Astrocyte of the hippocampus (primary cell): ENCODE data around the gene KRTAP5-4.
"Not testable (repeated sequence)": the region's sequence is repeated elsewhere in the genome, so short reads cannot be mapped to it uniquely, and the experiment has no call there.

Source experiments
- DNase-seq: peaks from one replicate; pipeline ENCODE4 v3.0.0; 2011; ENCODE audit warnings: low read depth, low spot score

KRTAP5-4 gene

DNA sequence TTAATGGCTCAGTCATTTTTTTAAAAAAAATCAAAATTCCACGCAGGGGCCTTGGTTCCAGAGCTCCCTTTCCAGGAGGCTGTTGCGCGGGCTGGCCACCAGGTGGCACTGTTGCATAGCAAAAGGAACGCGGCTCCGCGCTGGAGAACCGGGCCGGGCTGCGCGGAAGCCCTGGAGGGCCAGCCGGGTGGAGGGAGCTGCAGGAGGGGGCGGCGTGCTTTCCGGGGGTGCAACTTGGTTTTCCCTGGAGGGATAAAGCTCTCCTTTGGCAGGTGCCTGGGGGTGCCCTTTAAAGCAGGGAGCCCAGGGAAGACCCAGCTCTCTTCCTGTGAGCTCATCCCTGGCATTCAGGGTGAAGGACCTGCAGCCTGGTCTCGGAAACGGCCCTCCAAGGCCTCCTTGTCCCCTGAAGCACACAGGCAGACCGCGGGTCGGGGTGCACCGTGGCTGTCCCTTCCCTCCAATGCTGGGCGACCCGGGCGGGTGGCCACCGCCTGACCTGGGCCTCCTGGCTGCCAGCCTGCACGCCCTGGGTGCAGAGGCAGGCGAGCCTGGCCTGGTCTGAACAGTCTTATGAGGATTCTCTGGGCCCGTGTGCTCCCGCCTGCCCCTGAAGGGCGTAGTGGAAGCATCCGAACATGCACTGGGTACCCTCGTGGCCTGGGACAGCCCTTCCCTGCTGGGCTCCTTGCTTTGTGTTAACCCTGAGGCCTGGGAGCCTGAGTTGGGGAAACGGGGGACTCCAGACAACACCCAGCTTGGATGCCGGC is 31.0 kb upstream of the KRTAP5-4 start:
- peak; percentile 80 for DNase-seq

DNA sequence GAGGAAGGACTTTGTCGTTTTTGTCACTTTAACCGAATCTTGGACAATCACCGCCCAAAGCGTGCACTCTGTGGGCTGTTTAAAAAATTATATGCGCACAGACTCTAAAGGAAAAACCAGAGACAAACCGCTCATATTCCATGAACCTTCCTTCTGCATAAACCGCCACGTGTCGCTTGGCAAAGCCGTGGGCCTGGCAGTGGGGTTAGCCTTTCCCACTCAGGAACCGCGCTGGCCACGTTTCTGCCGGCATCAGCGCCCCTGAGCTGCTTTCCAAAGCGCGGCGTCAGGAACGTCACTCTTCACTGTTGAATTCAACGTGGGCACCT is 30.5 kb upstream of the KRTAP5-4 start:
- no peak for DNase-seq

DNA sequence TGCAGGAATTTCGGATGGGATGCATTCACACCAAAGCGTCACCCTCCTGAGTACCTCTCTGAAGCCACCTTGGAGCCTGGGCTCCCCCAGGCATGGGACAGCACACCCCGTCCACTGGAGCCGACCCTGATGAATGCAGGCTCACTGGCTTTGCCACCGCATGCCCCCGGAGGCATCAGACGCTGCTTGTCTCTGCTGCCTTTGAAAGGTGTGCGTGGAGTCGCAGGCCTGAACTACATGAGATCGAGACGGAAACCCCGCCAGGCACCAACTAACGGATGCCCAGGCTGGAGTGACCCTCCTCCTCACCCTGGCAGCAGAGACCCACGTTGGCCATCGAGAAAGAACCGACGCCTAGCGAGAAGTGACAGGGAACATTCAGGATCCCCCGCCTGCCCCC is 30.1 kb upstream of the KRTAP5-4 start:
- DNase-seq: no peak

DNA sequence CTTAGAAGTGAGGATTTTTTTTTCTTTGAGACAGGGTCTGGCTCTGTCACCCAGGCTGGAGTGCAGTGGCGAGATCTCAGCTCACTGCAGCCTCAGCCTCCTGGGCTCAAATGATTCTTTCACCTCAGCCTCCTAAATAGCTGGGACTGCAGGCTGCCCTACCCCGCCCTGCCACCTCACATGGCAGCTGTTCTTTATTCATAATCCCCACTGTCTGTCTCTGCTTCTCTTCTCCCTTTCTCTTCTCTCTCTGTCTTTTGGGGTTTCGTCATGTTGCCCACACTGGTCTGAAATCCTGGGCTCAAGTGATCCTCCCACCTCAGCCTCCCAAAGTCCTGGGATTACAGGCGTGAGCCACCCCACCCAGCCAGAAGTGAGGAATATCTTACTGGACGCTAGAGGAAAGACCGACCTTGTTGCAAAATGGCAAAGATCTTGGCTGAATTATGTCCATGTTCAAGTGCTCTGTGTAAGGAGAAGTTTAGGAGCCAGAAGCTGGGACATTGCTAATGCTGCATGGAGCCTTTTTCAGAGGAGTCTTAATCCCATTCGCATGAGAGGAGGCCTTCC is 29.6 kb upstream of the KRTAP5-4 start:
- DNase-seq: no peak

DNA sequence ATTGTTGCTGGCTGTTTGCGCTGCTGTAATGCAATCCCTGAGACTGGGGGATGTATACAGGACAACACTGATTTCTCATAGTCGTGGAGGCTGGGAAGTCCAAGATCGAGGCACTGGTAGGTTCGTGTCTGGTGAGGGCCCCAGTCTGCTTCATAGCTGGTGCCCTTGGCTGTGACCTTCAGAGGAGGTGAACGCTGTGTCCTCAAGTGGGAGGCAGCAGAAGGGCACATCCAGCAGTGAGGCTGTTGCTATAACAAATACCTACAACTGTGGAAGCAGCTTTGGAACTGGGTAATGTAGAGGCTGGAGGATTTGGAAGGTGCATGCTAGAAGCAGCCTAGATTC is 29.0 kb upstream of the KRTAP5-4 start:
- no peak for DNase-seq

DNA sequence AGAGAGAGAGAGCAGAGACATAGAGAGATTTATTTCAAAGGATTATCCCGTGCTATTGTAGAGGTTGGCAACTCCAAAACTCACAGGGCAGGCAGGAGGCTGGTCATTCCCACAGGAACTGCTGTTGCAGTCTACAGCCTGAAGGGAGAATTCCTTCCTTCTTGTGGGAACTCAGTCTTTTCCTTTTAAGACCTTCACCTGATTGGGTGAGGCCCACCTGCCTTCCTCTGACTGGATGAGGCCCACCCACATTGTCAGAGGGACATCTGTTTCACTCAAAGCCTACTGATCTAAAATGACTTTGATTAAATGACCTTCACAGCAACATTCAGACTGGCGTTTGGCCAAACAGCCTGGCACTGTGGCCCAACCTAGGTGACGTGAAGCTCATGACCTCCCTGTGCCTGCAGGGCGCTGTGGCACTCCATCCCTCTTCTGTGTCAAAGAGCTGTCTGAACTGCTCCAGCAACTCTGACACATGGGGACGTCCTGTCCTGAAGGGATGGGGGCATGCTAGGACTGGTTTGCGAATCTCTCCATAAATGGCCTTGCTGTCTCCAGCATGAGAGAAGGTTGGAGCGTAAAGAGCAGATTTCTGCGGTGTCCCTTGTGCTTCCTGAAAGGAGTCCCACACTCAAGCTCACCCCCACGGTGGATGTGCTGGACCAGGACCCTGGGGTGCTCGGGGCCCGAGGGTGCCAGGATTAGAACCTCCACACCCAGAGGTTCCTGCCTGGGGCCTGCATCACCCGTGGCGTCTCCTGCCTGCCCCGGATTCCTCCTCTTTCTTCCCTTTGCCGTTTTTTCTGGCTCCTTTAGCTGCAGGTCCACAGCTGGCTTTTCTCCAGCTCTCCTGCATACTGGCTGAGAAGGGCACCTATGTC is 28.3 kb upstream of the KRTAP5-4 start:
- DNase-seq: no peak

DNA sequence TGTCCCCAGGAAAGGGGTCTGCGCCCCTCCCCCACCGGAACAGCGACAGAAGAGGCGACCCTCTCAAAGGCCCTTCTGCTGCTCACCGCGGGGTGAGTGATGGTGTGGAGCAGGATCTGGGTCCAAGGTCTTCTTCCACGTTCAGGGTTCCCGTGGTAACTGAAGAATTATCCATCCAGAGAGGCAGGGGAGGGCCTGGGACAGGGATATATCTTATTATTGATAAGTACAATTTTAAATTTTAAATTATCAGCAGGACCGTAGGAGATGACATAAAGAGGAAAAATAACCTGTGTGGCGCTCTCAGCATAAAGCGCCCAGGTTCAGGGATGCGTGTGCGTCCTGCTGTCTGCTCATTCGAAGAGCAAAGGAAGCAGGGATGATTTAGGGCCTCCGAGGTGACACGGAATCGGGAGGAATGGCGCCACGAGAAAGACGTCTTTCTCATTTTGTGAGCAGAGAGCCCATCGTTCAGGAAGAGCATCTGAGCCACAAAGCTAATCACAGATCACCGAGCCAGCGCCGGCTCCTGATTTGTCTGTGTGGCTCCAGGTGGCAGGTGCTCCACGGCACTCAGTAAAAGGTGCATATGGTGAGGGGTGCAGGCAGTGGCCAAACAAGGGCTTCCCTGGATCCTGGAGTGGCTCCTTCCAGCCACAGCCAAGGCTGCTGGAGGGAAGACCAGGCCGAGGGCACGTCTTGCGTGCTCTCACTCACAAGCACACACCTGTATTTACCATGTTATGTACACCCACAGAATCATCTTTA is 26.9 kb upstream of the KRTAP5-4 start:
- no peak for DNase-seq

DNA sequence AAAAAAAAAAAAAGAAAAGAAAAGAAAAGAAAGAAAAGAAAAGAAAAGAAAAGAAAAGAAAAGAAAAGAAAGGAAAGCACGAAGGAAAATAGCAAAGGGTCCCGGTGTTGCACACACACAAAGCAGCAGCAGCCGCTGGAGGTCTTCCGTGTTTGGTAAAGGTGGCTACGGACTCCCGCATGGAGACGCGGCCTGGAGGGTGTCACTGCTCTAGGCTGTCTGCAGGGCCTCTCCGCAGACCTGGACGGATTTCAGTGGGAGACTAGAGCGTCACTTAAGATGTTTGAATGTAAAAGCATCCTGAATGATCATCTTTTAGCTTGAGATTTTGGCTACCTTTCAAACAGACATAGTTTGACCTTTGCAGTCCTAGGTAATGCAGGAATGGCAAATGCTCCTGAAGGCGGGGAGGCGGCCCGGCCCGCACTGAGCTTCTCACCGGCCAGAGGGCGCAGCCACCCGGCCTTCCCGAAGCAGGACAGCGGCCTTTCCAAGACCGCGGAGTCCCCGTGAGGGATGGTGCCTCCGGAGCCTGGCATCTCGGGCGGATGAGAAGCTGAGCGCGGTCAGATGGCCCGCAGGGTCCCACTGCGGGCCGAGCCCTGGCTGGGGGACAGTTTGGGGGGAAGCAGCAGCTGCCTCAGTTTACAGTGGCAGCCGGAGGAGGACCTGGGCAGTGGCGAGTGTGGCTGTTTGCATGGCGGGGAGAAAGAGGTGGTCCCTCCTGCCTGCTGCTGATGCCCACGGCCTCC is 26.1 kb upstream of the KRTAP5-4 start:
- no peak for DNase-seq

DNA sequence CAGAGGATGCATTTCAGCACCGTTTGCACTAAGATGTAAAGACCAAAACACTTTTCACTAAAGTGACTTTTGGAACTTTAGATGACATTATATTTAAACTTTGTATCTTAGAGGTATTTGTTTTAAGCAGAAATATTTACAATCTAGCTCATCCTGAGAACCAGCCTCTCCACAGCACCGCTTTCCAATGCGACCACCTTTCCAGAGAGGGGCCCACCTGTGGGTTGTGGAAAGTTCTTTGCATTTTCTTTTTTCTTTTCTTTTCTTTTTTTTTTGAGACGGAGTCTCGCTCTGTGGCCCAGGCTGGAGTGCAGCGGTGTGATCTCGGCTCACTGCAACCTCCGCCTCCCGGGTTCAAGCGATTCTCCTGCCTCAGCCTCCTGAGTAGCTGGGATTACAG is 24.6 kb upstream of the KRTAP5-4 start:
- not testable (repeated sequence) for DNase-seq

DNA sequence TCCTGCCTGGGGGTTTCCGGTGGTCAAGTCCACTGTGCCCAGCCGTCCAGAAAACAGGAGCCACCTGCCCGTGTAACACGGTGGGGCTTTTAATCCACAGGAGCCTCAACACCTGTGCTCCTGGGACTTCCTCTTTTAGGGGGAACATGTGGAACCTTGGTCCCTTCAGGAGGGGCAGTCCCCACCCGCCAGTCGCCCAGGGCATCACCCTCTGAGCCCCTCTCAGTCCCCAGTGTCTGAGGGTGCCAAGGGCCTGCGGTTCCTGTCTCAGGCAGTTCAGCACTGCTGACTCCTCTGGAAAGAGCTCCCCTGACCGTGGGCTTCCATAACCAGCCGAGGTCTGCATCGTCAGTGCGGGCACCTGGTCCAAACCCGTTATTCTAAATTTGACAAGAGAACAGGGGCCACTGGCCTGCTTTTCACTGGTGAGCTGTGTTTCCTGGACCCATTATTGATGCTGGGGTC is 23.5 kb upstream of the KRTAP5-4 start:
- no peak for DNase-seq

DNA sequence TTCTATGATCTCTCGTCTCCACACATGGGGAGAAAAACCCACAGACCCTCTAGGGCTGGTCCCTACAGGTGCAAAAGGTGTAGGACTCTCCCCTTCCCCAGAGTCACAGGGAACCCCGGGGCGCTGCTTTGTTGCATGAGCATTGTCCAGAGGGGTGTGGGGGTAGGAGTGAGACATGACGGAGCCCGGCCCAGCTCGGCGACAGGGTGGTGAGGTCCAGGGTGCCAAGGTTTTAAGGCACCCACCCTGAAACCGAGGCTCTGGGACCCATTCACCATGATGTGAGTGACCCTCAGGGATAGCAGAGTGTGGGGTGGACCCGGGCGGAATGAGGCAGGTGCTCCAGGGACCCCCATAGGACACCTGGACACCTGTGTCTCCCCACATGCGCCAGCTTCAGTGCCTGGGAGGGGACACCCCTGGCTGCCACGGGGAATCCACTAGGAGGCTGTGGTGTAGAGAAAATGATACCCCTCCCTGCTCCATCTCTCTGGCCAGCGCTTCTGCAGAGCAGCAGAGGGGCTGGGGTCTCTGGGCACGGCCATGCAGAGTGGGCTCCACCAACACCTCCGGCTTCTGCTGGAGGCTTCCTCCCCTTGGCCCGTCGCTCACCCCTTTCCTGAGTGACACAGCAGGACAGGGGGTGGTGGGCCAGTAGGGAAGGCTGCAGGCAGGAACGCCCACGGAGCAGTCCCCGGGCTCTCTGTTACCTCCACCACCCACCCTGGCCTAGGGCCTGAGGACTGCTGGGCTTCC is 22.8 kb upstream of the KRTAP5-4 start:
- DNase-seq: no peak

DNA sequence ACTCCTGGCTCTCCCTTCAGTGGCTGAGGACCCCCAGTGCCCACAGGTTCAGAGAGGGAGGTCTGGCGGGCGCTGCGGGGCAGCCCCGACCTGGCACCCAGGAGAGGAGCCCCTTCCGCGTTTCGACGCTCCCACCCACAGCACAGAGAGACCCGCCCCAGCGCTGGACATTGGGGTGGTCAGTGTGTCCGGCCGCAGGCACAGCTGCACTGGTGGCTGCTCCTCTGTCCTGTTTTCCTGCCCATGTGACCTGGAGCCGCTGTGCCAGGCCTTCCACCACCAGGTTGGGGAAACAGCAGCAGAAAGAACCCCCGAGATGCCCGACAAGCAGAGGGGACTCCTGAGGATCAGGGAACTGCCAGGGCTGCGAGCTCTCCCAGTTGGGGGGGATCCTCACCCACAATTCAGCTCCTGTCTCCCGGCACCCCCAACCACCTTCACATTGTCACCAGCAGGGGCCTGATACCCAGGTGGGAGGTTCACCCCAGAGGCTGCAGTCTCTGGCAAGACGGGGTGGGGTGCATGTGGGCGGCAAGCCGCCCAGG is 21.3 kb upstream of the KRTAP5-4 start:
- DNase-seq: no peak

DNA sequence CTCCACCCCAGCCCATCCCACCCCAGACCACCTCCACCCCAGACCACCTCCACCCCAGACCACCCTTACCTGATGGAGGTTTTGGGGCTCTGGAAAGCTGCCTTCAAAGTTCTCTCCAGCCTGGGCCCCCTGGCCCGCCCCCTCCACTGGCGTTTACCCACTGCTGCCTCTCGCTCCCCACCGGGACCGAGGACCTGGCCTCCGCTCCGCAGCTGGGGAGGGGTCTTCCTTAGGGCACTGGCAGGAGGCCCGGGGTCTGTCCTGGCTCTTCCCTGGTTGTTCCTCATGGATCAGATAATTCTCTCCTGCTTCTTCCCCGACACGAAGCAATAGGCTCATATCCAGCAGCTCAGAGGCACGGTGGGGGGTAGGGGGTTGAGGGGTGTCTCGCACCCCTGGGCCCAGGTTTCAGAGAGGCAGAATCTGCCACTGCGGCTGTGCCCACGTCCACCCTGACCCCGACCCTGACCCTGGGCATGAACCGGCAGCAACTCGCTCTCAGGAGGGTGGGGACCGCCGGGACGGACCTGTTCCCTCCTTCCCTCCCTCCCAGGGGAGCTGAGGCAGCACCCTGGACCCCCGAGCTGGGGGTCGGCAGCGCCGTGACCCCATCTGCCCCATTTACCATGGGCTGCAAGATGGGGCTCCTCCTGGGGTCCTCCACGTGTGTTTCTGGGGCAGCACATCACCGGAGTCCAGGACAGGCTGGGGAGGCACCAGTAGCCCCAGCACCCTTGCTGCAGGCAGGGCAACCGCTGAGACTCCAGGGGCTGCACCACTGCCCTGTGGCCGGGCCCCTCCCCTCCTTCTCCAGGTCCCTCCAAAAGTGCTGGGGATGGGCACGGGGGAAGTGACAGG is 20.6 kb upstream of the KRTAP5-4 start:
- no peak for DNase-seq

DNA sequence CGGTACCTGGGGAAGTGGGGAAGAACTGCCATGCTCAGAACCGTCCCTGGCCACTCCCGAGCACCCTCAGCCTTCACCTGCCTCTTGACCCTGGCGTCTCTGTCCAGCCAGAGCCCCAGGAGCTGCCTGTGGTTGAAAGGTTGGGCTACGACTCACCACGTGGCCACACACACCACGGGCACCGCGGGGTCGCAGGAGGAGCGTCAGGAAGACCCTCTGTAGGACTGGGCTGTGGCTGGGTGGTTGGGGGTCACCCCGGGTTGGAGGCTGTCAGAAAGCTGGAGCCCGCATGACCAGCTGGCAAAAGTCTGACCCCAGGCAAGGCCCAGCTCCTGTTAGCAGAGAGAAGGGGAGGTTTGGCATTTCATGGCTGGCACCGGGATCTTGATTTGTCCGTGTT is 19.2 kb upstream of the KRTAP5-4 start:
- no peak for DNase-seq

DNA sequence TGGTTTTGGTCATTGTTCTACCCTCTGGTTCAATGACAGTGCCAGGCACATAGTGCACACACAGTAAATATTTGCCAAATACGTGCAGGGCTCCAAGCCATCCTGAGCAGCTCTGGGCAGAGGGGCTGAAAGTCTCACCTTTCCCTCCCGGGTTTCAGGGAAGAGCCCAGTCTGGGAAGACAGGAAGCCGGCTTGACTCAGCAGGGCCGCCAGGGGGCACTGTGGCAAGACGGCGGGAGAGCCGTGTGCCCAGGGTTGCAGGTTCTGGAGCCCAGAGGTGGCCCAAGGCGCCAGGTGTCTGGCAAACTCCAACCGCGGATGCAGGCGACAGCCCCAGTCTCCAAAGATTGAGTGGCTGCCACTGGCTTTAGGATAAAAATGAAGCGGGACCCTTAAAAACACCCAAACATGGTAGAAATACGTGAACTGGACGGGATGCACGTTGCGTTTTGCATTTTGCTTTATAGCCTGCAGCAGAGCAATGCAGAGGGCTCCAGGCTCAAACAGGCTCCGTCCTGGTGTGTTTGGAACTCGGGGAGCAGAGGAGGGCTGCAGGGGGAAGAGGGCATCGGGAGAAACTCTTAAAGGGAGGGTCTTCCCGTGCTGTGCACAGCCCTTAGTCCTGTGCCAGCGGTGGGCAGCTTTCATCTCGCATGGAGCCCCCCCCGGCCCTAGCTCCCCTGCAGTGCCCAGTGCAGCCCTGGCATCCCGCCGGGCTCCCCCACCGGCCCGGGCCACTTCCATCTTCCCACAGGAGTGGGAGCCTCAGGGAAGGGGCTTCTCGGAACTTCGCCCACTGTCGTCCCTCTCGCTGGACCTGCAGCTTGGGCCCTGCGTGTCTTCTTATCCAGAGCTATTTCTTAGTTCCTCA is 18.4 kb upstream of the KRTAP5-4 start:
- peak; percentile 53 for DNase-seq

DNA sequence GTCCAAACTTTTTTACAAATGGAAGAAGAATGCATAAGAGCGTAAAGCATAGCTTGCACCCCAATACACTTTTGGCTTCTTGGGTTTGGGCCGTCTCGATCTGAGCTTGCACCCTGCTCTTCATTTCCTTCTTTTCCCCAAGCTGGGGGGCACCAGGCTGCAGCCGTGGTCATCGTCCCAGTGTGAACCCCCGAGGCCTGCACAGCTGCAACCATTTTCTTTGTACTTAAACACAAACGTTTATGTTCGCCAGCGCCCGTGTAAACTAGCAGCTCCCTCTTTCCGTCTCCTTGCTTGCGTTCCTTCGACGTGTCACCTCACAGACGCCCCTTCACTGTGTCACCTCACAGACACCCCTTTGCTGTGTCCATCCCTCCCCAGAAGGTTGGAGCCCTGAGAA is 17.7 kb upstream of the KRTAP5-4 start:
- no peak for DNase-seq

DNA sequence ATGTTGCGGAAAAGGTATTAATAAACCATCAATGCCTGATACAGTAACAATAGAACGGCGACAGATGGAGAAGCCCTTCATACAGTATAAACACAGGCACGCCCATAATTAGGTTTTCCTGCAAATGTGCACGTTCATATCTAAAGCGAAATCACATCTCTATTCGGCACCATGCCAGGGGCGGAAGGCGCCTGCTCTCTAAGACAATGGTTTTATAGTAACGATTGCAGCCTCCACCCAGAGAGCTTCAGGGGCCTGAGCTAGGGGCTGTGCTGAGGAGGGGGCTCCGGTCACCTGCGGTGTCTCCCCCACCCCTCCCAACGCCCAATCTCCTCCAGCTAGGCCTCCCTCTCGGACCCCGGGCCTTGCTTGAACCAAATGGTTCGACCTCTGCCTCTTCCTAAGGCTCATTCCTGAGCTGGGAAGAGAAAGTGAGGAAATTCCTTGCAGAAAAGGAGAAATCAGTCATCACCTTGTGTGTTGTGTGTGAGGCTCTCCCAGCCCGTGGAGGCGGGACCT is 17.2 kb upstream of the KRTAP5-4 start:
- DNase-seq: no peak

DNA sequence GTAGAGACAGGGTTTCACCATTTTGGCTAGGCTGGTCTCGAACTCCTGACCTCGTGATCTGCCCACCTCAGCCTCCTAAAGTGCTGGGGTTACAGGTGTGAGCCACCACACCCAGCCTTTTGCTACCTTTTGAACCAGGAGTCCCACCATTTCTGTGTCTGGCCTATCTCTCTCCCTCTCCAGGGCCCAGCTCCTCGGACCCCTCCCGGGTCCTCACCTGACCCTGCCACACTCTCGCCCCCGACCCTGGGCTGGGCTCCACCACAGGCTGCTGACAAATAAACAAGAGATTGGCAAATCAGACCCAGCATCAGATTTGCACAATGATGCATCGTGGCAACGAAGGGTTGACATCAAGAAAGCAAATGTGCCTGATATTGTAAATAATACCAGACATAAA is 16.4 kb upstream of the KRTAP5-4 start:
- no peak for DNase-seq
